ENCODE data around the gene CFAP57.

Gene CFAP57

DNA sequence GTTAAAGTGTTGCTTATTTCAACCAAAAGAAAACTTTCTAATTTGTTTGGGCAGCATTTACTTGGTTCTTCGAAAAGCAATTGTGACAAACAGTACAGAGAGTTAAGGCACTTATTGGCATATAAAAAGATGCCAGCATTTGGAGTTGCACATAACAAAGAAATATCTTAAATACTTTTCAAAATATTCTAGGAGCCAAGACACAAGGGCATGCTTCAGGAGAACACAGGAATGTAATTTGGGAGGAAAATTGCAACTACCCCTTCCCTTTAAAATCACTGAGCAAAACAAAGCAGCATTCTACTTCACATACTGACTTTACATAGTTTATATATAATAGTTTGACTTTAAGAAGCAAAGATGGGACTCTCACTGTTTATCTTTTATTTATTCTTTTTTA, 124.1 kb downstream of the CFAP57 start:
- Histone ChIP-seq H3K79me2 (ENCODE audit: insufficient read depth, low read depth) (no peaks in the 10 kb centered on the region), H2AFZ (ENCODE audit: low read depth) (peak overlapping the region; percentile 29; the same call in 1 of the 2 replicates), H3K27me3 (ENCODE audit: insufficient read depth, low read depth) (no peaks in the 10 kb centered on the region), H3K4me1 (ENCODE audit: low read depth, poor library complexity, severe bottlenecking) (peaks cover 23% of the 10 kb centered on the region), H3K27ac (peak overlapping the region; percentile 34; the same call in 1 of the 2 replicates), H3K9ac (no peak overlapping the region; the same call in 1 of the 2 replicates), H3K4me2 (peak overlapping the region; percentile 56; the same call in 1 of the 2 replicates), H3K36me3 (ENCODE audit: insufficient read depth) (no peaks in the 10 kb centered on the region), H3K4me3 (IDR thresholded peaks at IDR 0.05; ENCODE audit: insufficient read depth, low read depth, low read length) (no peak overlapping the region), H4K20me1 (ENCODE audit: insufficient read depth) (no peaks in the 10 kb centered on the region)
- TF ChIP-seq CTCF (conservative IDR thresholded peaks at IDR 0.05; ENCODE audit: low read depth, low read length) = no peak

DNA sequence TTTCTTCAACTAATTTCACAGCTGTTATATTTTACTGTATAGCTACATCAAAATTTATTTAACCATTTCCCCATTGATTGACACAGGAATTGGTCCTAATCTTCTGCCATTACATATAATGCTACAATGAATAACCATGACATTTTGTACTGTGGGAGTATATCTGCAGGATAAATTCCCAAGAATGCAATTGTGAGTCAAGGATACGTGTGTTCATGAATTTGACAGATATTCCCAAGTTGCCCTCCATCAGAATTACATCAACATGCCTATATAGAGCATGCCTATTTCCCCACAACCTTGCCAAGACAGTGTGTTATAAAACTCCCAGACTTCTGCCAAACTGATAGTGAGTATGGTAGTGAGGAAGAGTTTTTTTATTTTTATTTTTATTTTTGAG, 125.9 kb downstream of the CFAP57 start:
- no peak for TF ChIP-seq CTCF (conservative IDR thresholded peaks at IDR 0.05; ENCODE audit: low read depth, low read length)
- H3K27ac ChIP-seq = no peak overlapping the region
- H2AFZ ChIP-seq (ENCODE audit: low read depth) = no peak overlapping the region
- H3K4me2 ChIP-seq = no peak overlapping the region
- H3K9ac ChIP-seq = no peak overlapping the region
- H4K20me1 ChIP-seq (ENCODE audit: insufficient read depth) = no peaks in the 10 kb centered on the region
- no peaks in the 10 kb centered on the region for H3K36me3 ChIP-seq (ENCODE audit: insufficient read depth)
- no peaks in the 10 kb centered on the region for H3K27me3 ChIP-seq (ENCODE audit: insufficient read depth, low read depth)
- H3K79me2 ChIP-seq (ENCODE audit: insufficient read depth, low read depth) = no peaks in the 10 kb centered on the region
- H3K4me1 ChIP-seq (ENCODE audit: low read depth, poor library complexity, severe bottlenecking) = peaks cover 23% of the 10 kb centered on the region
- H3K4me3 ChIP-seq (IDR thresholded peaks at IDR 0.05; ENCODE audit: insufficient read depth, low read depth, low read length) = no peak overlapping the region

DNA sequence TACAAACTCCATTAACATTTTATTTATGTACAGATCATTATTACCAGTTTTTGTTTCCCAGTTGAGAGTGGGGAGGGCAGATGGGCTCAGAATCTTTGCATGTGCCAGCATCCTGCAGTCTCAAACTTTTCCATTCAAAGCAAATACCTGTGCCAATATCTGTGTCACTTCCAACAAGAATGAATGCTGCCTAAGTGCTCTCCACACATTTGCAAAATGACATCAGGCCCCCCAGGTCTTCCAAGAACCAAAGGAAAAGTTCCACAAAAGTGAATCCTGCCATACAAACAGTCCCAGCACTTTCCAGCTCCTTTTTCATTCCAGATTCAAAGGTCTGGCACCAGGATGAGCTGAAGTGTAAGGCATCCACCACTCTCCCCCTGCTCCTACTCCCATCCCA, 127.0 kb downstream of the CFAP57 start:
- H4K20me1 ChIP-seq (ENCODE audit: insufficient read depth) = no peaks in the 10 kb centered on the region
- H3K4me2 ChIP-seq = no peak overlapping the region
- no peak overlapping the region for H2AFZ ChIP-seq (ENCODE audit: low read depth)
- no peak overlapping the region for H3K27ac ChIP-seq
- no peaks in the 10 kb centered on the region for H3K79me2 ChIP-seq (ENCODE audit: insufficient read depth, low read depth)
- no peak for TF ChIP-seq CTCF (conservative IDR thresholded peaks at IDR 0.05; ENCODE audit: low read depth, low read length)
- H3K36me3 ChIP-seq (ENCODE audit: insufficient read depth) = no peaks in the 10 kb centered on the region
- H3K9ac ChIP-seq = no peak overlapping the region
- H3K4me1 ChIP-seq (ENCODE audit: low read depth, poor library complexity, severe bottlenecking) = peaks cover 23% of the 10 kb centered on the region
- no peaks in the 10 kb centered on the region for H3K27me3 ChIP-seq (ENCODE audit: insufficient read depth, low read depth)
- H3K4me3 ChIP-seq (IDR thresholded peaks at IDR 0.05; ENCODE audit: insufficient read depth, low read depth, low read length) = no peak overlapping the region

- H3K27ac ChIP-seq = no peak within 1 kb of the TSS
- H3K4me1 ChIP-seq (ENCODE audit: low read depth, poor library complexity, severe bottlenecking) = peaks cover 11% of the 10 kb centered on the region
- H3K4me2 ChIP-seq = no peak within 1 kb of the TSS
- no peaks in the 10 kb centered on the region for H4K20me1 ChIP-seq (ENCODE audit: insufficient read depth)
- no peaks in the 10 kb centered on the region for H3K79me2 ChIP-seq (ENCODE audit: insufficient read depth, low read depth)
- no peak within 1 kb of the TSS for H2AFZ ChIP-seq (ENCODE audit: low read depth)
- no peak within 1 kb of the TSS for H3K9ac ChIP-seq
- no peak within 1 kb of the TSS for H3K4me3 ChIP-seq (IDR thresholded peaks at IDR 0.05; ENCODE audit: insufficient read depth, low read depth, low read length)
- H3K27me3 ChIP-seq (ENCODE audit: insufficient read depth, low read depth) = no peaks in the 10 kb centered on the region
- no peaks in the 10 kb centered on the region for H3K36me3 ChIP-seq (ENCODE audit: insufficient read depth)
- no peak for TF ChIP-seq CTCF (conservative IDR thresholded peaks at IDR 0.05; ENCODE audit: low read depth, low read length)
Observed at GRCh38 chr1:43300378-43301094, 128.4 kb downstream of the CFAP57 start, which contains the start of gene TIE1. TSS of gene TIE1 (plus strand) at chr1:43300982. CDS start at chr1:43301072, 90 bp downstream.
